Vagina (tissue), 2 donors: ENCODE data around the gene SLFNL1. TPM values are rescaled to one million over a fixed set of nuclear protein-coding genes. Genes with fewer than 3 reads are reported as not detected.

Source experiments
- DNase-seq, 2 donors: peaks; one replicate each; pipeline ENCODE4 v3.0.0-alpha.2; 2017; ENCODE audit errors: extremely low spot score in 2 of 2
- H3K27ac ChIP-seq: fragments of 200-600 bp; sonication (generic); one replicate; pipeline ENCODE4 v1.5.1; 2019
- H3K27me3 ChIP-seq: fragments of 200-600 bp; sonication (generic); one replicate; pipeline ENCODE4 v1.5.1; 2019
- H3K36me3 ChIP-seq, 2 donors: fragments of 200-600 bp; sonication (generic); one replicate each; pipeline ENCODE4 v1.5.1; 2017 to 2019
- H3K4me1 ChIP-seq: fragments of 200-600 bp; sonication (generic); one replicate; pipeline ENCODE4 v1.5.1; 2019
- H3K4me3 ChIP-seq, 2 donors: fragments of 200-600 bp; sonication (generic); 1 replicate in 1 of 2; 2 replicates in 1 of 2; pipeline ENCODE4 v1.5.1; 2016 to 2019
- H3K9me3 ChIP-seq: fragments of 200-600 bp; sonication (generic); one replicate; pipeline ENCODE4 v1.5.1; 2019
- POLR2A ChIP-seq, 2 donors: fragments of 450-650 bp; IDR thresholded peaks; one replicate each; pipeline ENCODE4 v1.6.1; 2017; ENCODE audit warnings: antibody characterized with exemption in 2 of 2, mild to moderate bottlenecking in 2 of 2, moderate library complexity in 2 of 2
- POLR2AphosphoS5 ChIP-seq, 2 donors: sonication (generic); formaldehyde crosslinking; IDR thresholded peaks; one replicate each; pipeline ENCODE4 v1.9.0; 2017; ENCODE audit warnings: antibody characterized with exemption in 2 of 2, mild to moderate bottlenecking in 2 of 2, low read depth in 1 of 2; ENCODE audit not compliant: insufficient read depth in 1 of 2
- intact Hi-C: fragments of 100-400 bp; cut with DNase I; formaldehyde crosslinking; loops from one replicate; pipeline ENCODE4 v1.15.1; 2023
- total RNA-seq: library from RNA; depleted of rRNA; stranded (reverse); fragments of >200 nt; gene quantifications from one replicate; pipeline ENCODE4 v1.2.3, GENCODE V29; 2016
- TF ChIP-seq, protein P1 (sequence below), 3 experiments: fragments of 450-650 bp in 2 of 3; fragments of 200-600 bp in 1 of 3; sonication (generic) in 1 of 3; IDR thresholded peaks; one replicate each; pipeline ENCODE4 v1.5.1; 2017 to 2019; ENCODE audit warnings: antibody characterized with exemption in 3 of 3, mild to moderate bottlenecking in 2 of 3, moderate library complexity in 2 of 3

SLFNL1 gene
- total RNA-seq, 1 donor from 2014 or later: 1.2 TPM

GRCh38 chr1:41046347-41046775 lies 24.8 kb upstream of the SLFNL1 start:
- no peak for DNase-seq
- TF ChIP-seq POLR2A (IDR thresholded peaks at IDR 0.05) (no peak), POLR2AphosphoS5 (IDR thresholded peaks at IDR 0.05; ENCODE audit: insufficient read depth in 1 of 2, low read depth in 1 of 2) (peak in 1 of 2 donors; percentile 16)
- TF ChIP-seq, protein P1, sequence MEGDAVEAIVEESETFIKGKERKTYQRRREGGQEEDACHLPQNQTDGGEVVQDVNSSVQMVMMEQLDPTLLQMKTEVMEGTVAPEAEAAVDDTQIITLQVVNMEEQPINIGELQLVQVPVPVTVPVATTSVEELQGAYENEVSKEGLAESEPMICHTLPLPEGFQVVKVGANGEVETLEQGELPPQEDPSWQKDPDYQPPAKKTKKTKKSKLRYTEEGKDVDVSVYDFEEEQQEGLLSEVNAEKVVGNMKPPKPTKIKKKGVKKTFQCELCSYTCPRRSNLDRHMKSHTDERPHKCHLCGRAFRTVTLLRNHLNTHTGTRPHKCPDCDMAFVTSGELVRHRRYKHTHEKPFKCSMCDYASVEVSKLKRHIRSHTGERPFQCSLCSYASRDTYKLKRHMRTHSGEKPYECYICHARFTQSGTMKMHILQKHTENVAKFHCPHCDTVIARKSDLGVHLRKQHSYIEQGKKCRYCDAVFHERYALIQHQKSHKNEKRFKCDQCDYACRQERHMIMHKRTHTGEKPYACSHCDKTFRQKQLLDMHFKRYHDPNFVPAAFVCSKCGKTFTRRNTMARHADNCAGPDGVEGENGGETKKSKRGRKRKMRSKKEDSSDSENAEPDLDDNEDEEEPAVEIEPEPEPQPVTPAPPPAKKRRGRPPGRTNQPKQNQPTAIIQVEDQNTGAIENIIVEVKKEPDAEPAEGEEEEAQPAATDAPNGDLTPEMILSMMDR (IDR thresholded peaks at IDR 0.05): no peak
- no peaks in the 10 kb centered on the region for H3K27me3 ChIP-seq
- intact Hi-C loops: no loop called here
- H3K36me3 ChIP-seq: peaks cover 0 to 17% of the 10 kb centered on the region in 2 donors
- H3K9me3 ChIP-seq: no peaks in the 10 kb centered on the region
- H3K4me1 ChIP-seq: peaks cover 6% of the 10 kb centered on the region
- peak overlapping the region; percentile 42 for H3K27ac ChIP-seq
- no peak overlapping the region for H3K4me3 ChIP-seq

GRCh38 chr1:41045740-41046139 lies 24.2 kb upstream of the SLFNL1 start:
- intact Hi-C loops: no loop called here
- no peaks in the 10 kb centered on the region for H3K9me3 ChIP-seq
- no peaks in the 10 kb centered on the region for H3K27me3 ChIP-seq
- peaks cover 6% of the 10 kb centered on the region for H3K4me1 ChIP-seq
- peak overlapping the region; percentile 42 for H3K27ac ChIP-seq
- H3K36me3 ChIP-seq: peaks cover 0 to 17% of the 10 kb centered on the region in 2 donors
- TF ChIP-seq, protein P1 (IDR thresholded peaks at IDR 0.05): no peak
- TF ChIP-seq POLR2AphosphoS5 (IDR thresholded peaks at IDR 0.05; ENCODE audit: insufficient read depth in 1 of 2, low read depth in 1 of 2): peak in 1 of 2 donors; percentile 88
- no peak for TF ChIP-seq POLR2A (IDR thresholded peaks at IDR 0.05)
- DNase-seq: no peak
- H3K4me3 ChIP-seq: no peak overlapping the region

DNA sequence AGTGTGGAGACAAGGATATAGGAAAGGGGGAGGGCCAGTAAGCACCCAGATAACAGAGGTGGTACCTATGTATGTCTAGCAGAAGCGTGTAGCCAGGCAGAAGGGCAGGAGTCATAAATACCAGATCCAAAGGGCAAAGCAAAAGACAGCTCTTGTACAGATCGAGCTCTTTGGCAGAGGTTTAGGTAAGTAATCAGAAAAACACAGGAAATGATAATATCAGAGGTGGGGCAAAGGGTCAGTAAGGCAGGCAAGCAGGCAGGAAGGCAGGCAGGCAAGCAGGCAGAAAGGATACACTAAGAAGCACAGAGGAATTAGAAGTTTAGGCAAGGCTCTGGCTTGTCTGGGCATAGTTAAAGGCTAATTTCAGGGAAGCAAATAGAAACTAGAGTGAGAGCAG lies 22.7 kb upstream of the SLFNL1 start:
- no peak for DNase-seq
- TF ChIP-seq, protein P1 (IDR thresholded peaks at IDR 0.05): no peak
- TF ChIP-seq POLR2A (IDR thresholded peaks at IDR 0.05) (no peak), POLR2AphosphoS5 (IDR thresholded peaks at IDR 0.05; ENCODE audit: insufficient read depth in 1 of 2, low read depth in 1 of 2) (no peak)
- Histone ChIP-seq H3K36me3 (peaks cover 0 to 17% of the 10 kb centered on the region in 2 donors), H3K4me1 (peaks cover 6% of the 10 kb centered on the region), H3K4me3 (no peak overlapping the region), H3K9me3 (no peaks in the 10 kb centered on the region), H3K27ac (no peak overlapping the region), H3K27me3 (no peaks in the 10 kb centered on the region)
- intact Hi-C loops: no loop called here

GRCh38 chr1:41041614-41042270 lies 20.2 kb upstream of the SLFNL1 start:
- H3K4me1 ChIP-seq: peaks cover 6% of the 10 kb centered on the region
- H3K36me3 ChIP-seq: peaks cover 0 to 14% of the 10 kb centered on the region in 2 donors
- no peak for DNase-seq
- intact Hi-C loops: no loop called here
- no peaks in the 10 kb centered on the region for H3K9me3 ChIP-seq
- no peaks in the 10 kb centered on the region for H3K27me3 ChIP-seq
- no peak overlapping the region for H3K27ac ChIP-seq
- no peak overlapping the region for H3K4me3 ChIP-seq
- TF ChIP-seq, protein P1 (IDR thresholded peaks at IDR 0.05): no peak
- TF ChIP-seq POLR2AphosphoS5 (IDR thresholded peaks at IDR 0.05; ENCODE audit: insufficient read depth in 1 of 2, low read depth in 1 of 2) (no peak), POLR2A (IDR thresholded peaks at IDR 0.05) (no peak)

GRCh38 chr1:41038110-41038509 lies 16.6 kb upstream of the SLFNL1 start:
- intact Hi-C loops: no loop called here
- peaks cover 0 to 23% of the 10 kb centered on the region in 2 donors for H3K36me3 ChIP-seq
- no peak overlapping the region for H3K4me3 ChIP-seq
- H3K9me3 ChIP-seq: no peaks in the 10 kb centered on the region
- TF ChIP-seq, protein P1 (IDR thresholded peaks at IDR 0.05): no peak
- no peak for TF ChIP-seq POLR2A (IDR thresholded peaks at IDR 0.05)
- no peaks in the 10 kb centered on the region for H3K27me3 ChIP-seq
- DNase-seq: no peak
- no peaks in the 10 kb centered on the region for H3K4me1 ChIP-seq
- no peak overlapping the region for H3K27ac ChIP-seq
